T-cell (primary cell): ENCODE measurements around the gene ARL13B. TPM values are rescaled to one million over a fixed set of nuclear protein-coding genes. Genes with fewer than 3 reads are reported as not detected.

Experiments
- ATAC-seq, 4 experiments: fragments of 200-7000 bp in 3 of 4; fragments of 150-1000 bp in 1 of 4; cut with Tn5 transposase; replicated peaks in 1 of 4; 1 replicate in 3 of 4; 2 replicates in 1 of 4; pipeline ENCODE4 v1.10.0; 2021; ENCODE audit warnings: moderate library complexity in 3 of 4, mild to moderate bottlenecking in 2 of 4, moderate number of reproducible peaks in 1 of 4
- CTCF ChIA-PET, 2 donors: fragments of 300-600 bp; sonication (Branson Sonifier 250); formaldehyde crosslinking; loops; one replicate each; lab custom pipeline; 2022; ENCODE audit warnings: antibody characterized with exemption in 2 of 2; lab: Charles Lee
- POLR2A ChIA-PET, 2 donors: fragments of 300-600 bp; sonication (Branson Sonifier 250); formaldehyde crosslinking; loops; one replicate each; lab custom pipeline; 2022; ENCODE audit warnings: antibody characterized with exemption in 2 of 2; lab: Charles Lee
- DNase-seq, 35 experiments: peaks; one replicate each; pipeline versions ENCODE4 v3.0.0 to v3.0.0-alpha.2; 2013 to 2023
- H3K27ac ChIP-seq: one replicate; pipeline ENCODE4 v1.5.1; 2013; ENCODE audit warnings: low read length
- H3K27me3 ChIP-seq, 2 experiments: replicated peaks in 1 of 2; 1 replicate in 1 of 2; 2 replicates in 1 of 2; pipeline versions ENCODE4 v1.6.1 to v1.7.0; 2013; ENCODE audit warnings: low read length in 1 of 2, mixed read lengths in 1 of 2; ENCODE audit not compliant: control insufficient read depth in 2 of 2, insufficient read depth in 2 of 2; ENCODE audit errors: extremely low read depth in 1 of 2
- H3K36me3 ChIP-seq, 2 donors: 1 replicate in 1 of 2; 2 replicates in 1 of 2; pipeline versions ENCODE4 v1.6.1 to v1.7.0; 2013; ENCODE audit warnings: low read length in 1 of 2; ENCODE audit not compliant: control insufficient read depth in 2 of 2, insufficient read depth in 1 of 2; ENCODE audit errors: extremely low read depth in 1 of 2
- H3K4me1 ChIP-seq, 2 experiments: 1 replicate in 1 of 2; 2 replicates in 1 of 2; pipeline versions ENCODE4 v1.6.1 to v1.7.0; 2013; ENCODE audit warnings: low read length in 2 of 2, mixed read lengths in 1 of 2; ENCODE audit not compliant: insufficient read depth in 2 of 2, control insufficient read depth in 1 of 2; ENCODE audit errors: extremely low read depth in 1 of 2
- H3K4me3 ChIP-seq, 2 donors: 1 replicate in 1 of 2; 2 replicates in 1 of 2; pipeline versions ENCODE4 v1.5.1 to v1.7.0; 2013; ENCODE audit warnings: mild to moderate bottlenecking in 2 of 2, low read length in 1 of 2, moderate library complexity in 1 of 2; ENCODE audit not compliant: control insufficient read depth in 1 of 2; ENCODE audit errors: extremely low read depth in 1 of 2
- H3K9me3 ChIP-seq: 2 replicates; pipeline ENCODE4 v1.7.0; 2013
- H3K27ac Mint-ChIP-seq, 2 donors: one replicate each; pipeline ENCODE4 v1.8.0; 2020 to 2021; ENCODE audit warnings: mild to moderate bottlenecking in 2 of 2, mixed read lengths in 2 of 2
- H3K27me3 Mint-ChIP-seq, 2 donors: one replicate each; pipeline ENCODE4 v1.8.0; 2021 to 2022; ENCODE audit warnings: mixed read lengths in 2 of 2
- H3K36me3 Mint-ChIP-seq: one replicate; pipeline ENCODE4 v1.8.0; 2021; ENCODE audit warnings: mixed read lengths
- H3K4me1 Mint-ChIP-seq, 3 donors: one replicate each; pipeline ENCODE4 v1.8.0; 2020 to 2022; ENCODE audit warnings: mixed read lengths in 3 of 3, mild to moderate bottlenecking in 1 of 3
- H3K4me3 Mint-ChIP-seq, 3 donors: one replicate each; pipeline ENCODE4 v1.8.0; 2020 to 2022; ENCODE audit warnings: mild to moderate bottlenecking in 3 of 3, mixed read lengths in 3 of 3, moderate library complexity in 3 of 3
- H3K9me3 Mint-ChIP-seq, 3 donors: one replicate each; pipeline ENCODE4 v1.8.0; 2020 to 2022; ENCODE audit warnings: mixed read lengths in 3 of 3
- WGBS: methylation state at CpG from one replicate; pipeline ENCODE4 v1.1.5; 2013; ENCODE audit warnings: missing lambda C conversion rate; ENCODE audit not compliant: insufficient coverage; 5-methylcytosine and 5-hydroxymethylcytosine counted together
- total RNA-seq, 35 experiments: library from RNA in 6 of 35; stranded (reverse) in 6 of 35; fragments of 120-200 nt in 1 of 35; gene quantifications; one replicate each; pipeline versions ENCODE4 v1.2.1 to v1.2.4 and lab custom pipeline; 2013 to 2026

The ARL13B gene
- total RNA-seq, 5 donors from 2014 or later (not counting 1 experiment from before 2014, with no cell fraction given), result 6.0 to 11.5 (median 9.2) TPM

GRCh38 chr3:94004301-94004910, 24.5 kb downstream of the ARL13B start:
- Mint-ChIP-seq H3K4me3 (peak overlapping the region; percentile 18 to 72 (median 66)), H3K36me3 (peaks cover 8% of the 10 kb centered on the region), H3K27ac (peak overlapping the region; percentile 28 to 59), H3K9me3 (no peaks in the 10 kb centered on the region), H3K27me3 (no peaks in the 10 kb centered on the region), H3K4me1 (peaks cover 2 to 5% (median 4%) of the 10 kb centered on the region in 3 donors)
- Histone ChIP-seq H3K27ac (no peak overlapping the region), H3K4me3 (no peak overlapping the region), H3K4me1 (no peaks in the 10 kb centered on the region), H3K27me3 (no peaks in the 10 kb centered on the region), H3K36me3 (no peaks in the 10 kb centered on the region), H3K9me3 (no peaks in the 10 kb centered on the region)
- ChIA-PET POLR2A (interaction anchor here (0.6 to 0.7 kb wide), 2 partner anchors 110 to 256 kb away, joined by 4 to 6 read pairs; no protein-coding TSS in a partner anchor), CTCF (interaction anchor here (0.7 to 5.7 kb wide), 9 partner anchors 9 to 65 kb away, joined by 3 to 46 read pairs (median 4); partner anchors contain the start of gene ARL13B (in 1 of the 2))
- DNase-seq (peak in 3 of 35 experiments; percentile 0 to 73 (median 8)), ATAC-seq (peak; percentile 73 to 86 (median 78))
- WGBS, result no CpG with 5 or more reads among the region's 4 CpGs

GRCh38 chr3:94008253-94008652, 28.3 kb downstream of the ARL13B start:
- H3K27ac ChIP-seq, result no peak overlapping the region
- ChIA-PET CTCF (interaction anchor here in 1 of 2 donors (0.6 to 2.1 kb wide), 5 partner anchors 9 to 96 kb away, joined by 3 to 9 read pairs (median 3); no protein-coding TSS in a partner anchor), POLR2A (interaction anchor here in 1 of 2 donors (0.6 kb wide), 1 partner anchor 48 kb away, joined by 4 read pairs; no protein-coding TSS in a partner anchor)
- Mint-ChIP-seq H3K4me1 (peaks cover 6 to 18% (median 17%) of the 10 kb centered on the region in 3 donors), H3K9me3 (no peaks in the 10 kb centered on the region), H3K27me3 (no peaks in the 10 kb centered on the region), H3K27ac (no peak overlapping the region), H3K36me3 (peaks cover 17% of the 10 kb centered on the region), H3K4me3 (no peak overlapping the region)
- no CpG with 5 or more reads among the region's 2 CpGs for WGBS
- H3K4me1 ChIP-seq, result no peaks in the 10 kb centered on the region
- DNase-seq (no peak), ATAC-seq (no peak)
- no peaks in the 10 kb centered on the region for H3K9me3 ChIP-seq
- no peak overlapping the region for H3K4me3 ChIP-seq
- no peaks in the 10 kb centered on the region for H3K36me3 ChIP-seq
- no peaks in the 10 kb centered on the region for H3K27me3 ChIP-seq

- Histone ChIP-seq H3K4me3 (no peak overlapping the region), H3K27ac (no peak overlapping the region), H3K9me3 (no peaks in the 10 kb centered on the region), H3K36me3 (no peaks in the 10 kb centered on the region), H3K4me1 (peaks cover 0 to 2% of the 10 kb centered on the region in 2 experiments), H3K27me3 (no peaks in the 10 kb centered on the region)
- H3K4me1 Mint-ChIP-seq, result peaks cover 7 to 15% (median 14%) of the 10 kb centered on the region in 3 donors
- DNase-seq, result no peak
- no CpG with 5 or more reads among the region's 2 CpGs for WGBS
- no peak overlapping the region for H3K4me3 Mint-ChIP-seq
- H3K27ac Mint-ChIP-seq, result no peak overlapping the region
- POLR2A ChIA-PET, result interaction anchor here in 1 of 2 donors (0.6 kb wide), 1 partner anchor 466 kb away, joined by 4 read pairs; no protein-coding TSS in a partner anchor
- no peak for ATAC-seq
- CTCF ChIA-PET, result interaction anchor here in 1 of 2 donors (1.3 kb wide), 1 partner anchor 60 kb away, joined by 4 read pairs; no protein-coding TSS in a partner anchor
- H3K27me3 Mint-ChIP-seq, result no peaks in the 10 kb centered on the region
- H3K9me3 Mint-ChIP-seq, result no peaks in the 10 kb centered on the region
- peaks cover 19% of the 10 kb centered on the region for H3K36me3 Mint-ChIP-seq
Measured at GRCh38 chr3:94009608-94010007, 29.7 kb downstream of the ARL13B start.

- no peaks in the 10 kb centered on the region for H3K27me3 Mint-ChIP-seq
- peak overlapping the region in 1 of 2 donors; percentile 7 for H3K27ac Mint-ChIP-seq
- H3K4me1 ChIP-seq, result peaks cover 0 to 9% of the 10 kb centered on the region in 2 experiments
- no peak overlapping the region for H3K4me3 Mint-ChIP-seq
- ATAC-seq (no peak), DNase-seq (no peak)
- H3K9me3 Mint-ChIP-seq, result no peaks in the 10 kb centered on the region
- no peak overlapping the region for H3K4me3 ChIP-seq
- H3K36me3 ChIP-seq, result no peaks in the 10 kb centered on the region
- no peaks in the 10 kb centered on the region for H3K27me3 ChIP-seq
- H3K36me3 Mint-ChIP-seq, result peaks cover 23% of the 10 kb centered on the region
- no peaks in the 10 kb centered on the region for H3K9me3 ChIP-seq
- POLR2A ChIA-PET, result no interaction called here
- H3K27ac ChIP-seq, result no peak overlapping the region
- peaks cover 14 to 21% (median 20%) of the 10 kb centered on the region in 3 donors for H3K4me1 Mint-ChIP-seq
- no CpG with 5 or more reads among the region's 3 CpGs for WGBS
- CTCF ChIA-PET, result interaction anchor here in 1 of 2 donors (1.8 kb wide), 1 partner anchor 58 kb away, joined by 5 read pairs; no protein-coding TSS in a partner anchor
Measured at GRCh38 chr3:94011233-94011711, 31.3 kb downstream of the ARL13B start.

- ChIA-PET POLR2A (no interaction called here), CTCF (interaction anchor here in 1 of 2 donors (0.6 to 1.8 kb wide), 2 partner anchors 9 to 57 kb away, joined by 4 to 5 read pairs; no protein-coding TSS in a partner anchor)
- Mint-ChIP-seq H3K27ac (no peak overlapping the region), H3K4me1 (peaks cover 14 to 21% (median 20%) of the 10 kb centered on the region in 3 donors), H3K36me3 (peaks cover 17% of the 10 kb centered on the region), H3K4me3 (no peak overlapping the region), H3K27me3 (no peaks in the 10 kb centered on the region), H3K9me3 (no peaks in the 10 kb centered on the region)
- no peak for ATAC-seq
- Histone ChIP-seq H3K9me3 (no peaks in the 10 kb centered on the region), H3K27me3 (no peaks in the 10 kb centered on the region), H3K4me3 (no peak overlapping the region), H3K36me3 (no peaks in the 10 kb centered on the region), H3K27ac (no peak overlapping the region), H3K4me1 (peaks cover 0 to 9% of the 10 kb centered on the region in 2 experiments)
- WGBS, result no CpG with 5 or more reads among the region's 1 CpG
- no peak for DNase-seq
Measured at GRCh38 chr3:94012185-94012584, 32.2 kb downstream of the ARL13B start.

GRCh38 chr3:94015025-94015424, 35.1 kb downstream of the ARL13B start:
- Mint-ChIP-seq H3K4me1 (peaks cover 14 to 21% (median 20%) of the 10 kb centered on the region in 3 donors), H3K27ac (no peak overlapping the region), H3K9me3 (no peaks in the 10 kb centered on the region), H3K4me3 (no peak overlapping the region), H3K27me3 (no peaks in the 10 kb centered on the region), H3K36me3 (peaks cover 20% of the 10 kb centered on the region)
- ATAC-seq (peak in 1 of 4 experiments; percentile 75), DNase-seq (peak in 1 of 35 experiments; percentile 6)
- WGBS, result no CpG with 5 or more reads among the region's 1 CpG
- H3K27me3 ChIP-seq, result no peaks in the 10 kb centered on the region
- CTCF ChIA-PET, result interaction anchor here in 1 of 2 donors (1.6 kb wide), 1 partner anchor 54 kb away, joined by 7 read pairs; no protein-coding TSS in a partner anchor
- H3K4me1 ChIP-seq, result peaks cover 0 to 9% of the 10 kb centered on the region in 2 experiments
- H3K4me3 ChIP-seq, result no peak overlapping the region
- H3K36me3 ChIP-seq, result no peaks in the 10 kb centered on the region
- POLR2A ChIA-PET, result interaction anchor here in 1 of 2 donors (0.6 kb wide), 1 partner anchor 1011 kb away, joined by 4 read pairs; no protein-coding TSS in a partner anchor
- H3K27ac ChIP-seq, result no peak overlapping the region
- H3K9me3 ChIP-seq, result no peaks in the 10 kb centered on the region
